Measurements from ENCODE around the gene NEDD9.

NEDD9 gene

DNA sequence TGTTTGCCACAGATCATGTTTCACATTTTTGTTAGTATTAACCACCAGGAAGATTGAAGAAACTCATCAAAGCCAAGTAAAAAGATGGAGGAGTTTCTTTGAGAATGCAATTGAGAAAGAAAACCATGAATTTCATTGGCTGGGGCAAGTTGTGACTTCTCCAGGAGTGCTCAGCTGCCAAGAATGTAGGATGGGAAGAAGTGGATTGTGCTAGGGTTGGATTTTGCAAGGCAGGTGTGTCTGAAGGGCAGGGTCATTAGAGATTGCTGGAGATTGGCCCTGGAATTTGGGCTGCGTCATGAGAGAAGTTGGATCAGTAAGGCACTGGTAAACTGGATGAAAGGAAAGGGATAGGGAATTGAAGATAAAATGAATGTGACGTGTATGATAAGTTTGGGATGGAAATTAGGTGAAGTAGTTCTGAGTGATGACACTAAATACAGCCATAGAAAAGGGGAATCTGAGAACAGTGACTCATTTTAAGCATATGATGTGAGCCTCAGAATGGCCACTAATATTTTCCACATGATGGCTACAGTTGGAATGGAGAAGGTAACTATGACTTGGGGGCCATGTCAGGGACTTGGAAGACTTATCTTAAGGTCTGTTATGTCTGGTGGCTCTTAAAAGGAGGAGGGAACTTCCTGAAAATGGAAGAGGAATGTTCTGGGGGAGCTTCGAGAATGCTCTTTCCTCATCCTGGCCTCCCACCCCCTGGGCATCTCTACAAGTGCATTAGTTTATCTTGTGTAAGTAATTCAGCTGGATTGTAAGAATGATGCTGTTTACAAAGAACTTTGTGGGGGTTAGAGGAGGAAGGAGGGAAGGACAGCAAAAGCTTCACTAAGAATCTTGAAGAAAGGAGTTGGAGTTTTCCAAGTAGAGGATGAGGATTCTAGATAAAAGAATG is 93.2 kb downstream of the NEDD9 start:
- no peak for DNase-seq

DNA sequence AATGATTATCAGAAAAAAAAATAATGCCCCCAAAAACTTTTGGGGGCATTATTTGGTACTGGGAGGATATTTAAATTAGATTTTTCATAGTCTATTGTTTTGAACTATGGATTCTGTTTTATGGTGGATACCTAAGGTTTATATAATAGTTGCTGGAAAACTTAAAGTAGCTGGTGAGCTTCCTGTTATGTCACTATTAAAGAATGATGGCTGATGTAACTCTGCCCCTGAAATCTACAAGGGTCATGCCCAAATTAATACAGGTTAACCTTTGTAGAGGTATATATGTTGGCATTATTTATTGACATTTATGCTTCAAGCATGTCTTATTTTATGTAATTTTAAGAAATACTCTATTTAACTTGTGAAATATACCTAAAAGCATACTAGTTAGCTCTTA is 95.7 kb downstream of the NEDD9 start:
- no peak for DNase-seq

All from NCI-H187 treated with DMSO at 0.1 percent for 48 hours (cell line).